NCI-H1436 (cell line): ENCODE results near the gene EZH2.

ENCODE experiments used
- DNase-seq: peaks from one replicate; lab custom pipeline; 2025; lab: John Stamatoyannopoulos, UW

EZH2 gene

GRCh38 chr7:148854983-148855382 is 29.1 kb downstream of the EZH2 start:
- DNase-seq: no peak

- no peak for DNase-seq
These were observed 31.8 kb downstream of the EZH2 start for GRCh38 chr7:148852272-148852671.

- no peak for DNase-seq
These were observed 33.5 kb downstream of the EZH2 start for GRCh38 chr7:148850564-148850963.

GRCh38 chr7:148849393-148850098 is 34.5 kb downstream of the EZH2 start:
- DNase-seq: no peak

- no peak for DNase-seq
These were observed 36.0 kb downstream of the EZH2 start for GRCh38 chr7:148847815-148848734.

GRCh38 chr7:148838905-148839304 is 45.2 kb downstream of the EZH2 start:
- DNase-seq: no peak

GRCh38 chr7:148835854-148836253 is 48.2 kb downstream of the EZH2 start:
- no peak for DNase-seq

GRCh38 chr7:148834605-148835004 is 49.5 kb downstream of the EZH2 start:
- DNase-seq: no peak

GRCh38 chr7:148831782-148832181 is 52.3 kb downstream of the EZH2 start:
- no peak for DNase-seq

GRCh38 chr7:148830897-148831692 is 53.0 kb downstream of the EZH2 start:
- no peak for DNase-seq

GRCh38 chr7:148828965-148829364 is 55.1 kb downstream of the EZH2 start:
- no peak for DNase-seq

GRCh38 chr7:148825338-148825737 is 58.8 kb downstream of the EZH2 start:
- no peak for DNase-seq

- DNase-seq: no peak
These were observed 59.2 kb downstream of the EZH2 start for GRCh38 chr7:148824864-148825263.

GRCh38 chr7:148821422-148821821 is 62.7 kb downstream of the EZH2 start:
- no peak for DNase-seq

- DNase-seq: no peak
These were observed 64.3 kb downstream of the EZH2 start for GRCh38 chr7:148819697-148820360.

- no peak for DNase-seq
These were observed 68.5 kb downstream of the EZH2 start for GRCh38 chr7:148815612-148816011.

GRCh38 chr7:148814922-148815559 is 69.0 kb downstream of the EZH2 start:
- no peak for DNase-seq

GRCh38 chr7:148813890-148814289 is 70.2 kb downstream of the EZH2 start:
- DNase-seq: no peak

GRCh38 chr7:148811892-148812291 is 72.2 kb downstream of the EZH2 start:
- DNase-seq: no peak

GRCh38 chr7:148809856-148810255 is 74.2 kb downstream of the EZH2 start:
- DNase-seq: no peak

- no peak for DNase-seq
These were observed 76.7 kb downstream of the EZH2 start for GRCh38 chr7:148807436-148807835.
